PC-3 (cell line): ENCODE measurements around the gene DEFB123. TPM values are rescaled to one million over a fixed set of nuclear protein-coding genes. Genes with fewer than 3 reads are reported as not detected.
A peak's percentile ranks its signal among the peaks of the same experiment; 100 is the strongest.

Source experiments
- ATAC-seq: fragments of 200-7000 bp; cut with Tn5 transposase; 2 replicates; pipeline ENCODE4 v1.9.1; 2020; ENCODE audit warnings: mild to moderate bottlenecking, moderate library complexity
- BruUV-seq: library from RNA; stranded (reverse); fragments of 400-500 nt; replicated peaks from 2 replicates; lab custom pipeline; 2021; lab: Mats Ljungman, UMichigan
- CTCF ChIA-PET: fragments of 300-600 bp; sonication (Branson Sonifier 250); formaldehyde crosslinking; loops from one replicate; lab custom pipeline; 2022; ENCODE audit warnings: antibody characterized with exemption; lab: Charles Lee
- POLR2A ChIA-PET: fragments of 300-600 bp; sonication (Branson Sonifier 250); formaldehyde crosslinking; loops from one replicate; lab custom pipeline; 2022; ENCODE audit warnings: antibody characterized with exemption; ENCODE audit not compliant: unreplicated experiment; lab: Charles Lee
- DNase-seq: peaks from one replicate; pipeline ENCODE4 v3.0.0-alpha.2; 2015
- H2AFZ ChIP-seq: fragments of 300-600 bp; sonication (generic); 2 replicates; pipeline ENCODE4 v1.6.0; 2016; ENCODE audit warnings: antibody characterized with exemption, low read length
- H3F3A ChIP-seq: fragments of 300-600 bp; sonication (generic); one replicate; pipeline ENCODE4 v1.6.0; 2017; ENCODE audit warnings: antibody characterized with exemption, low read length, control low read depth, mild to moderate bottlenecking; ENCODE audit not compliant: unreplicated experiment
- H3K27ac ChIP-seq: fragments of 300-600 bp; sonication (generic); 2 replicates; pipeline ENCODE4 v1.5.1; 2016; ENCODE audit warnings: mild to moderate bottlenecking, low read length
- H3K27me3 ChIP-seq: fragments of 300-600 bp; sonication (generic); 2 replicates; pipeline ENCODE4 v1.6.1; 2016; ENCODE audit warnings: low read length, mixed read lengths
- H3K36me3 ChIP-seq: fragments of 300-600 bp; sonication (generic); 2 replicates; pipeline ENCODE4 v1.6.1; 2016; ENCODE audit warnings: low read depth, mixed run types, low read length, mixed read lengths
- H3K4me1 ChIP-seq: fragments of 300-600 bp; sonication (generic); 2 replicates; pipeline ENCODE4 v1.5.1; 2016; ENCODE audit warnings: low read length; ENCODE audit not compliant: insufficient read depth
- H3K4me2 ChIP-seq: fragments of 300-600 bp; sonication (generic); 2 replicates; pipeline ENCODE4 v1.6.0; 2016; ENCODE audit warnings: low read length
- H3K4me3 ChIP-seq: fragments of 300-600 bp; sonication (generic); 2 replicates; pipeline ENCODE4 v1.5.1; 2016; ENCODE audit warnings: mild to moderate bottlenecking, low read length, mixed read lengths
- H3K79me2 ChIP-seq: fragments of 300-600 bp; sonication (generic); 2 replicates; pipeline ENCODE4 v1.6.1; 2017; ENCODE audit warnings: low read length, mixed read lengths
- H3K9ac ChIP-seq: fragments of 300-600 bp; sonication (generic); 2 replicates; pipeline ENCODE4 v1.6.0; 2016; ENCODE audit warnings: mild to moderate bottlenecking, low read length
- H3K9me2 ChIP-seq: fragments of 300-600 bp; sonication (generic); replicated peaks from 2 replicates; pipeline ENCODE4 v1.6.1; 2016; ENCODE audit warnings: mixed run types, low read length, mixed read lengths
- H3K9me3 ChIP-seq: fragments of 300-600 bp; sonication (generic); 2 replicates; pipeline ENCODE4 v1.6.1; 2016; ENCODE audit warnings: low read length, mixed read lengths
- H4K20me1 ChIP-seq: fragments of 300-600 bp; sonication (generic); 2 replicates; pipeline ENCODE4 v1.6.1; 2016; ENCODE audit warnings: low read length, mixed read lengths
- CTCF ChIP-seq: fragments of 300-600 bp; sonication (generic); conservative IDR thresholded peaks from 2 replicates; pipeline ENCODE4 v1.5.1; 2017; ENCODE audit warnings: antibody characterized with exemption, low read depth, mild to moderate bottlenecking, low read length
- EZH2 ChIP-seq: fragments of 300-600 bp; sonication (generic); IDR thresholded peaks from one replicate; pipeline ENCODE4 v1.6.1; 2017; ENCODE audit warnings: antibody characterized with exemption, mild to moderate bottlenecking, low read length; ENCODE audit not compliant: unreplicated experiment
- EZH2phosphoT487 ChIP-seq: fragments of 300-600 bp; sonication (generic); IDR thresholded peaks from 2 replicates; pipeline ENCODE4 v1.6.1; 2018; ENCODE audit warnings: mild to moderate bottlenecking, antibody characterized with exemption, low read length, borderline replicate concordance
- intact Hi-C: fragments of 100-400 bp; cut with micrococcal nuclease; formaldehyde crosslinking; loops from 2 replicates; pipeline ENCODE4 v1.9.0; 2023
- total RNA-seq: library from RNA; depleted of rRNA; stranded (reverse); fragments of >200 nt; gene quantifications from 2 replicates; pipeline ENCODE4 v1.2.3, GENCODE V29; 2014

The DEFB123 gene
- total RNA-seq, 1 experiment from 2014 or later: not detected

DNA sequence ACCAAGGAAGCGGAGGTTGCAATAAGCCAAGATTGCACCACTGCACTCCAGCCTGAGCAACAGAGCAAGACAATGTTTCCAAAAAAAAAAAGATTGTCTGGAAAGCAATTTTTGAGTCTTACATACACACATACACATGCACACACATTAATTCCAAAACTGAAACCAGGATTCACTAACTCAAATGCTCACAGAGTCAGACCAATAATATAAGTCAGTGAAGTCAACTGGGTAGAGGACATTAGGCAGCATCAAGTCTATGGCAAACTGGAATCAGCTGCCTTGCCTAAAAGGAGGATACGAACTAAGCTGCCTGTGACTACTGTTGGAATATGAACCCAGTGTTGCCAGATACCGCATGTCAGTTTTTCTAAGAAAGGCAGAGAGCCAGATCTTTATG lies 50.3 kb downstream of the DEFB123 start:
- BruUV-seq: no TSS peak
- H3K27ac ChIP-seq: no peak overlapping the region

DNA sequence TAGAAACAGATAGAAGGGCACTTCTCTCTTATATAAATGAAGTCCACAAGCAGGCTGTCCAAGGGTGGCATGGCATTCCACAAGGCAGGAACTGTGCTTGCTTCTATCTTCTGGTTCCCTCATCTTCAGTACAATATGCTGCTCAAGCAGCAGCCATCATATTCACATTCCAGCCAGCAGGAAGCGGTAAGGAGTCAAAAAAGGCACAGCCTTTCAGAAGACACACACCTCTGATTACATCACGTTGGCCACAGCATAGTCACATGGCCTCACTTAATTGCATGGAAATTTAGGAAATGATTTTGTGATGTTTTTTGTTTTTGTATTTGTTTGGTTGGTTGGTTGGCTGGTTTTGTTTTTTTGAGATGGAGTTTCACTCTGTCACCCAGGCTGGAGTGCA lies 53.7 kb downstream of the DEFB123 start:
- H3K27ac ChIP-seq: no peak overlapping the region
- H3K27me3 ChIP-seq: peaks cover 46% of the 10 kb centered on the region
- no peak overlapping the region for H2AFZ ChIP-seq
- no TSS peak for BruUV-seq
- intact Hi-C loops: no loop called here
- no peaks in the 10 kb centered on the region for H3K36me3 ChIP-seq
- H3F3A ChIP-seq: no peaks in the 10 kb centered on the region
- ATAC-seq (peak; percentile 57; the same call in 1 of the 2 replicates), DNase-seq (peak; percentile 72)
- TF ChIP-seq EZH2phosphoT487: no peak
- TF ChIP-seq CTCF: peak; percentile 64
- H3K9me3 ChIP-seq: no peaks in the 10 kb centered on the region
- no peak overlapping the region for H3K4me2 ChIP-seq
- ChIA-PET POLR2A (no interaction called here), CTCF (no interaction called here)
- H4K20me1 ChIP-seq: no peaks in the 10 kb centered on the region
- H3K9ac ChIP-seq: no peak overlapping the region
- H3K4me1 ChIP-seq: no peaks in the 10 kb centered on the region
- H3K9me2 ChIP-seq: no peaks in the 10 kb centered on the region
- H3K79me2 ChIP-seq: no peaks in the 10 kb centered on the region
- H3K4me3 ChIP-seq: no peak overlapping the region

More for the DNA sequence above, 50.3 kb downstream of the DEFB123 start:
- no peak overlapping the region for H3K4me3 ChIP-seq
- ChIA-PET POLR2A (no interaction called here), CTCF (no interaction called here)
- no peaks in the 10 kb centered on the region for H3K36me3 ChIP-seq
- H2AFZ ChIP-seq: no peak overlapping the region
- no peak overlapping the region for H3K9ac ChIP-seq
- no peaks in the 10 kb centered on the region for H4K20me1 ChIP-seq
- TF ChIP-seq EZH2 (no peak), EZH2phosphoT487 (no peak), CTCF (no peak)
- DNase-seq: no peak
- no peaks in the 10 kb centered on the region for H3K9me2 ChIP-seq
- no peak overlapping the region for H3K4me2 ChIP-seq
- intact Hi-C loops: no loop called here
- no peak for ATAC-seq
- H3F3A ChIP-seq: no peaks in the 10 kb centered on the region
- H3K27me3 ChIP-seq: peaks cover 65% of the 10 kb centered on the region
- H3K79me2 ChIP-seq: no peaks in the 10 kb centered on the region
- no peaks in the 10 kb centered on the region for H3K4me1 ChIP-seq
- no peaks in the 10 kb centered on the region for H3K9me3 ChIP-seq

- H3K4me2 ChIP-seq: no peak overlapping the region
- ATAC-seq (no peak), DNase-seq (no peak)
- no peaks in the 10 kb centered on the region for H3F3A ChIP-seq
- no peak overlapping the region for H3K4me3 ChIP-seq
- H3K27me3 ChIP-seq: peaks cover 23% of the 10 kb centered on the region; the same call in 1 of the 2 replicates
- no peaks in the 10 kb centered on the region for H3K4me1 ChIP-seq
- H3K9me3 ChIP-seq: no peaks in the 10 kb centered on the region
- H3K9me2 ChIP-seq: no peaks in the 10 kb centered on the region
- ChIA-PET POLR2A (no interaction called here), CTCF (no interaction called here)
- no peak overlapping the region for H2AFZ ChIP-seq
- no peaks in the 10 kb centered on the region for H3K79me2 ChIP-seq
- no peaks in the 10 kb centered on the region for H3K36me3 ChIP-seq
- BruUV-seq: no TSS peak
- no peaks in the 10 kb centered on the region for H4K20me1 ChIP-seq
- intact Hi-C loops: no loop called here
- H3K9ac ChIP-seq: no peak overlapping the region
- H3K27ac ChIP-seq: no peak overlapping the region
- TF ChIP-seq CTCF (no peak), EZH2phosphoT487 (no peak)
These were observed 56.4 kb downstream of the DEFB123 start for GRCh38 chr20:31496761-31497295.
